AG04450 (cell line): ENCODE measurements around the gene ARHGAP24. TPM values are rescaled to one million over a fixed set of nuclear protein-coding genes. Genes with fewer than 3 reads are reported as not detected.

Experiments
- CTCF ChIA-PET: fragments of 300-600, 350-600 bp; formaldehyde crosslinking; extraction: SDS; loops from one replicate; lab custom pipeline; 2022; ENCODE audit warnings: antibody characterized with exemption, inconsistent platforms; lab: Charles Lee
- POLR2A ChIA-PET: fragments of 350-600 bp; formaldehyde crosslinking; extraction: SDS; loops from one replicate; lab custom pipeline; 2021; ENCODE audit warnings: antibody characterized with exemption, inconsistent platforms; lab: Yijun Ruan, JAX
- DNase-seq: peaks from one replicate; pipeline ENCODE4 v3.0.0-alpha.2; 2011; ENCODE audit warnings: low read depth, low spot score
- H3K27ac ChIP-seq: one replicate; pipeline ENCODE4 v1.5.1; 2012; ENCODE audit warnings: low read depth, low read length, control low read depth
- H3K27me3 ChIP-seq: one replicate; pipeline ENCODE4 v1.6.0; 2012; ENCODE audit warnings: low read length; ENCODE audit not compliant: control insufficient read depth, insufficient read depth
- H3K4me3 ChIP-seq: 2 replicates; pipeline ENCODE4 v1.5.1; 2011; ENCODE audit warnings: mild to moderate bottlenecking, low read depth, low read length, control low read depth
- H3K9me3 ChIP-seq: 2 replicates; pipeline ENCODE4 v1.5.1; 2012; ENCODE audit warnings: low read length; ENCODE audit not compliant: control insufficient read depth, insufficient read depth
- CTCF ChIP-seq: IDR thresholded peaks from 2 replicates; pipeline ENCODE4 v1.5.1; 2011; ENCODE audit warnings: low read depth, low read length, control low read depth, inconsistent platforms
- polyA plus RNA-seq: library from polyadenylated mRNA; depleted of rRNA; stranded (reverse); fragments of >200 nt; gene quantifications from 2 replicates; pipeline ENCODE4 v1.2.3, GENCODE V29; 2011

ARHGAP24 gene
- polyA plus RNA-seq, 1 experiment: 16.8 TPM

- ChIA-PET CTCF (no interaction called here), POLR2A (no interaction called here)
- H3K9me3 ChIP-seq: no peaks in the 10 kb centered on the region
- H3K27ac ChIP-seq: no peak overlapping the region
- DNase-seq: no peak
- no peak overlapping the region for H3K4me3 ChIP-seq
- H3K27me3 ChIP-seq: no peaks in the 10 kb centered on the region
- no peak for TF ChIP-seq CTCF
These were observed 35.1 kb downstream of the ARHGAP24 start for GRCh38 chr4:85509882-85510631.

- ChIA-PET CTCF (no interaction called here), POLR2A (no interaction called here)
- no peaks in the 10 kb centered on the region for H3K9me3 ChIP-seq
- H3K27me3 ChIP-seq: no peaks in the 10 kb centered on the region
- no peak for TF ChIP-seq CTCF
- H3K4me3 ChIP-seq: no peak overlapping the region
- no peak for DNase-seq
- H3K27ac ChIP-seq: no peak overlapping the region
These were observed 35.7 kb downstream of the ARHGAP24 start for GRCh38 chr4:85510632-85510984.

- no peak for TF ChIP-seq CTCF
- Histone ChIP-seq H3K27me3 (no peaks in the 10 kb centered on the region), H3K9me3 (no peaks in the 10 kb centered on the region), H3K27ac (no peak overlapping the region), H3K4me3 (no peak overlapping the region)
- CTCF ChIA-PET: no interaction called here
- POLR2A ChIA-PET: no interaction called here
- no peak for DNase-seq
These were observed 37.7 kb downstream of the ARHGAP24 start for GRCh38 chr4:85512446-85513205.

- H3K4me3 ChIP-seq: no peak overlapping the region
- H3K9me3 ChIP-seq: no peaks in the 10 kb centered on the region
- no peak for DNase-seq
- CTCF ChIA-PET: no interaction called here
- TF ChIP-seq CTCF: no peak
- H3K27ac ChIP-seq: no peak overlapping the region
- POLR2A ChIA-PET: no interaction called here
- no peaks in the 10 kb centered on the region for H3K27me3 ChIP-seq
These were observed 39.2 kb downstream of the ARHGAP24 start for GRCh38 chr4:85514117-85514516.

GRCh38 chr4:85514783-85515182 is 39.8 kb downstream of the ARHGAP24 start:
- Histone ChIP-seq H3K27me3 (no peaks in the 10 kb centered on the region), H3K4me3 (no peak overlapping the region), H3K9me3 (no peaks in the 10 kb centered on the region), H3K27ac (no peak overlapping the region)
- DNase-seq: no peak
- ChIA-PET CTCF (no interaction called here), POLR2A (no interaction called here)
- no peak for TF ChIP-seq CTCF
